ENCODE data around the gene SLC7A1. TPM values are rescaled to one million over a fixed set of nuclear protein-coding genes. Genes with fewer than 3 reads are reported as not detected.

SLC7A1 gene
- total and polyA plus RNA-seq, 2 of the 8 experiments (the other 6 are each of a cell fraction or from before 2014, with no cell fraction given) = 26.8 to 114 TPM

DNA sequence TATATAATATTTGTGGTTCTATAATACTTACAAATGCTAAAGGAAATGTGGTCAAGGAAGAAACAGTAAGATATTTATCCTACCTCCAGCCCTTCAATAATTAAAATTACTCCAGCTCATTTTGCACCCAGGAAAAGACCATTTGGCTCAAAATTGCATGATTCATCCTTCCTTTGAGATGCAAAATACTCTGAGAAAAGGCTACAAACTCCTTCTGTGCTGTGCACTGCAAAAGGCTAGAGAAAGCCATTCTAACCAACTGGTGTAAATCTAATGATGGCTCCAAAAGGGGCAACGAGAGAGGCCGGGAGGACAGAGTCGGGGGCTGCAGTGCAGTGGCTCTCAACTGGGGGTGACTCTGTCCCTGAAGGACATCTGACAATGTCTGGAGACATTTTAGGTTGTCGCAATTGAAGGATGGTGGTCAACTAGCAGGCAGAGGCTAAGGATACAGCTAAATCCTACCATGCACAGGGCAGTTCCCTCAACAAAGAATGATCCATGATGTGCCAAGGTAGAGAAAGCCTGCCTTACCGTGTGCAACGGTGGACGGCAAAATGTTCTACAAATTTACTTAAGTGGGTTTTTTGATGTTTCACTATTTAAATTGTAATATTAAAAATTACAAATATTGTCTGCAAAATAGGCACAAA is 32.6 kb downstream of the SLC7A1 start:
- Histone ChIP-seq H3K79me2 (ENCODE audit: control insufficient read depth in 1 of 2, insufficient read depth in 2 of 2, low read length in 2 of 2) (peaks cover 30 to 84% of the 10 kb centered on the region in 2 experiments), H3K56ac (replicated peaks; ENCODE audit: insufficient read length, low read depth, low read length) (no peak overlapping the region), H3K4me2 (ENCODE audit: insufficient read depth in 1 of 2, low read depth in 2 of 2, low read length in 2 of 2) (peak overlapping the region; percentile 1 to 31; a peak in 2 of 4 replicates), H3K27me3 (replicated peaks in 1 of 4; ENCODE audit: control insufficient read depth in 3 of 4, extremely low read depth in 1 of 4, insufficient read depth in 3 of 4, low read length in 3 of 4) (no peaks in the 10 kb centered on the region), H3K4me1 (replicated peaks in 1 of 4; ENCODE audit: control insufficient read depth in 3 of 4, insufficient read depth in 4 of 4, low read length in 3 of 4) (peaks cover under 1 to 19% (median 11%) of the 10 kb centered on the region in 4 experiments; a peak in 5 of 7 replicates), H2BK15ac (ENCODE audit: low read length) (no peak overlapping the region), H4K5ac (ENCODE audit: insufficient read length, low read depth, low read length) (no peak overlapping the region), H3K36me3 (ENCODE audit: control insufficient read depth in 2 of 4, insufficient read depth in 4 of 4, low read length in 3 of 4) (no peaks in the 10 kb centered on the region), H2BK20ac (ENCODE audit: low read length) (no peak overlapping the region), H3K79me1 (ENCODE audit: low read depth, low read length) (peaks cover 20% of the 10 kb centered on the region), H3K27ac (ENCODE audit: low read depth, low read length) (no peak overlapping the region), H3K23me2 (ENCODE audit: low read depth, low read length) (no peaks in the 10 kb centered on the region; the same call in 1 of the 2 replicates), H2BK12ac (ENCODE audit: low read depth, low read length) (no peak overlapping the region), H3K18ac (ENCODE audit: extremely low read depth, low read length) (no peak overlapping the region), H3K23ac (ENCODE audit: insufficient read length) (no peak overlapping the region), H2AFZ (ENCODE audit: low read length) (no peak overlapping the region), H3K4ac (replicated peaks; ENCODE audit: insufficient read length, low read depth, low read length) (no peak overlapping the region), H2AK5ac (ENCODE audit: low read depth, low read length) (no peak overlapping the region), H4K20me1 (replicated peaks in 1 of 2; ENCODE audit: control insufficient read depth in 1 of 2, insufficient read depth in 2 of 2, low read length in 2 of 2) (peaks cover 22 to 46% of the 10 kb centered on the region in 2 experiments), H4K91ac (replicated peaks; ENCODE audit: insufficient read length, low read length) (no peak overlapping the region), H3K14ac (ENCODE audit: insufficient read length) (no peak overlapping the region), H2BK120ac (replicated peaks; ENCODE audit: low read depth, low read length) (no peak overlapping the region), H3K9ac (replicated peaks in 1 of 4; ENCODE audit: extremely low read depth in 1 of 4, low read depth in 3 of 4, low read length in 3 of 4) (no peak overlapping the region), H2BK5ac (ENCODE audit: low read depth, low read length) (no peak overlapping the region), H3K4me3 (ENCODE audit: extremely low read depth in 1 of 4, insufficient read depth in 2 of 4, low read depth in 3 of 4, low read length in 4 of 4) (no peak overlapping the region), H3K9me3 (ENCODE audit: insufficient read depth in 2 of 2, low read depth in 1 of 2, low read length in 1 of 2) (no peaks in the 10 kb centered on the region), H4K8ac (ENCODE audit: extremely low read depth, insufficient read depth, low read length) (no peak overlapping the region)
- 90% methylated on average over 7 of the region's 7 CpGs; no CpG with 5 or more reads in 1 of the 2 experiments for WGBS, 2 experiments (ENCODE audit: extremely low coverage in 1 of 2, insufficient coverage in 1 of 2, insufficient read length in 1 of 2, insufficient replicate concordance in 2 of 2, low coverage in 1 of 2, low lambda C conversion rate in 2 of 2, missing lambda C conversion rate in 1 of 2)
- FAIRE-seq (no peak), DNase-seq (ENCODE audit: low read depth in 1 of 2, low spot score in 2 of 2) (no peak)
- ChIA-PET POLR2A (ENCODE audit: partially characterized antibody) (interaction anchor here (0.8 to 1.8 kb wide), 4 partner anchors 13 to 25 kb away, joined by 3 to 7 read pairs (median 4); no protein-coding TSS in a partner anchor), CTCF (ENCODE audit: partially characterized antibody) (interaction anchor here (1.2 to 2.4 kb wide), 2 partner anchors 14 to 20 kb away, joined by 3 to 15 read pairs; no protein-coding TSS in a partner anchor)
- TF ChIP-seq KDM5A (IDR thresholded peaks at IDR 0.05; ENCODE audit: low read length) (no peak), SIX5 (IDR thresholded peaks at IDR 0.05; ENCODE audit: low read depth, low read length) (no peak), POLR2AphosphoS5 (IDR thresholded peaks at IDR 0.05; ENCODE audit: low read depth, low read length) (no peak), RBBP5 (IDR thresholded peaks at IDR 0.05; ENCODE audit: borderline replicate concordance, low read depth, low read length) (no peak), NANOG (IDR thresholded peaks at IDR 0.05; ENCODE audit: insufficient read depth, low read depth, low read length, poor library complexity, severe bottlenecking) (no peak), TBP (IDR thresholded peaks at IDR 0.05; ENCODE audit: low read depth, low read length) (no peak), GTF2F1 (IDR thresholded peaks at IDR 0.05; ENCODE audit: borderline replicate concordance, low read depth, low read length) (no peak), GABPA (IDR thresholded peaks at IDR 0.05; ENCODE audit: borderline replicate concordance, insufficient read depth, low read length) (no peak), RXRA (IDR thresholded peaks at IDR 0.05; ENCODE audit: insufficient read depth, low read depth, low read length) (no peak), BCL11A (IDR thresholded peaks at IDR 0.05; ENCODE audit: low read depth in 2 of 2, low read length in 2 of 2) (no peak)
- TF ChIP-seq, protein P1, sequence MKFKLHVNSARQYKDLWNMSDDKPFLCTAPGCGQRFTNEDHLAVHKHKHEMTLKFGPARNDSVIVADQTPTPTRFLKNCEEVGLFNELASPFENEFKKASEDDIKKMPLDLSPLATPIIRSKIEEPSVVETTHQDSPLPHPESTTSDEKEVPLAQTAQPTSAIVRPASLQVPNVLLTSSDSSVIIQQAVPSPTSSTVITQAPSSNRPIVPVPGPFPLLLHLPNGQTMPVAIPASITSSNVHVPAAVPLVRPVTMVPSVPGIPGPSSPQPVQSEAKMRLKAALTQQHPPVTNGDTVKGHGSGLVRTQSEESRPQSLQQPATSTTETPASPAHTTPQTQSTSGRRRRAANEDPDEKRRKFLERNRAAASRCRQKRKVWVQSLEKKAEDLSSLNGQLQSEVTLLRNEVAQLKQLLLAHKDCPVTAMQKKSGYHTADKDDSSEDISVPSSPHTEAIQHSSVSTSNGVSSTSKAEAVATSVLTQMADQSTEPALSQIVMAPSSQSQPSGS (IDR thresholded peaks at IDR 0.05; ENCODE audit: low read length) = no peak

All from H1 (cell line).